ENCODE measurements around the gene KRTAP5-6. TPM values are rescaled to one million over a fixed set of nuclear protein-coding genes. Genes with fewer than 3 reads are reported as not detected.

The KRTAP5-6 gene
- total RNA-seq, 2 donors from 2014 or later = not detected

DNA sequence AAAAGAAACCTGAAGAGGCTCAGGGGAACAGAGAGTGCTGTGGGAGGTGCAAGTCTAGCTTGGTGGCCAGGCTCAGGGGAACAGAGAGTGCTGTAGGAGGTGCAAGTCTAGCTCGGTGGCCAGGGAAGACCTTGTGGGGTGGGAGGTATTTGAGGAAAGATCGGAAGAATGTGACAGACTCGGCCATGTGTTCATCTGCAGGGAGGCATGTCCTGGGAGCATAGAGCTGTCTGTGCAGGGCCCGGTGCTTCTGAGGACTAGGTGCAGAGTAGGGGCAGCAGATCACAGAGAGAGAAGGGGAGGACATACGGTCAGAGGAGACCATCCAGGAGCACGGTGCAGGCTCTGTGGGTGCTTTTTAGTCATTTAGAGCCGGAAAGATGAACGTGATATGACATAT lies 42.6 kb downstream of the KRTAP5-6 start:
- H3K27ac ChIP-seq = no peak overlapping the region
- no peaks in the 10 kb centered on the region for H3K27me3 ChIP-seq
- no peak overlapping the region for H3K4me3 ChIP-seq
- TF ChIP-seq CTCF (IDR thresholded peaks at IDR 0.05) = no peak
- no peaks in the 10 kb centered on the region for H3K36me3 ChIP-seq
- H3K4me1 ChIP-seq = peaks cover 0 to 5% of the 10 kb centered on the region in 2 donors
- no peak for DNase-seq (ENCODE audit: low spot score)
- H3K9me3 ChIP-seq = peaks cover 6 to 16% of the 10 kb centered on the region in 2 donors

- Histone ChIP-seq H3K36me3 (no peaks in the 10 kb centered on the region), H3K27ac (no peak overlapping the region), H3K4me1 (peaks cover 0 to 10% of the 10 kb centered on the region in 2 donors), H3K27me3 (no peaks in the 10 kb centered on the region), H3K9me3 (peaks cover 6 to 16% of the 10 kb centered on the region in 2 donors), H3K4me3 (no peak overlapping the region)
- DNase-seq (ENCODE audit: low spot score) = no peak
- no peak for TF ChIP-seq CTCF (IDR thresholded peaks at IDR 0.05)
These were observed 44.0 kb downstream of the KRTAP5-6 start for GRCh38 chr11:1740786-1741530.

DNA sequence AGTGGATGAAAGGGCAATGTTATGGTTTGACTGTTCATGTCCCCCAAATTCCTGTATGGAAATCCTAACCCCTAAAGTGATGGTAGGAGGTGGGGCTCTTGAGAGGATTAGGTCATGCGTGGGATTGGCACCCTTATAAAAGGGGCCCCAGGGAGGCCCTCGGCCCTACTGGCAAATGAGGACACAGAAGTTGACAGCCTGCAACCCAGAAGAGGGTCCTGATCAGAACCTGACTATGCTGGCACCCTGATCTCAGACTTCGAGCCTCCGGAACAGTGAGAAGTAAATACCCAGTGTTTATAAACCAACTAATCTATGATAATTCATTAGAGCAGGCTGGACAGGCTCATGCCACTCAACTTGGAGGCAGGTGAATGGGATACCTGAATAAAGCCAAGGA lies 44.7 kb downstream of the KRTAP5-6 start:
- no peak for TF ChIP-seq CTCF (IDR thresholded peaks at IDR 0.05)

DNA sequence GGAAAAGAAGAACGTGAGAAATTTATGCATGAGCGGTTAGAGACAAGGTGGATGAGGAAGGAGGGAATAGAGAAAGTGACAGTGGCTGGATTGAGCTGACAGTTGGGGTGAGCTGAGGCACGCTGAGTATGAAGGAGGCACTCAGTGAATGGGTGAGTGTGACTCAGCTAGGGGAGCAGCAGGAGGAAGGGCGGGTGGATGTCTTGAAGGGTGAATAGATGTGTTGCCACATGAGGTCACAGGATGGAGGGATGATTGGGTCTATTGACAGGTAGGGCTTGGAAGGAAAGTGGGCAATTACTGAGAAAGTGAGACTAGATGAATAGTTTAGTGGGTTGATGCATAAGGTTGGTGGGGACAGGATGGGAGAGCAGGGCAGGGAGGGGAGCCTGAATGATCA lies 45.4 kb downstream of the KRTAP5-6 start:
- no peak for TF ChIP-seq CTCF (IDR thresholded peaks at IDR 0.05)
- no peak for DNase-seq (ENCODE audit: low spot score)
- peaks cover 0 to 2% of the 10 kb centered on the region in 2 donors for H3K9me3 ChIP-seq
- H3K4me3 ChIP-seq = no peak overlapping the region
- H3K36me3 ChIP-seq = no peaks in the 10 kb centered on the region
- no peak overlapping the region for H3K27ac ChIP-seq
- peaks cover 0 to 11% of the 10 kb centered on the region in 2 donors for H3K4me1 ChIP-seq
- no peaks in the 10 kb centered on the region for H3K27me3 ChIP-seq

More for the DNA sequence above, 44.7 kb downstream of the KRTAP5-6 start:
- no peak overlapping the region for H3K4me3 ChIP-seq
- peaks cover 0 to 10% of the 10 kb centered on the region in 2 donors for H3K4me1 ChIP-seq
- no peaks in the 10 kb centered on the region for H3K27me3 ChIP-seq
- no peaks in the 10 kb centered on the region for H3K36me3 ChIP-seq
- H3K27ac ChIP-seq = no peak overlapping the region
- H3K9me3 ChIP-seq = peaks cover 2 to 8% of the 10 kb centered on the region in 2 donors
- no peak for DNase-seq (ENCODE audit: low spot score)

- no peak overlapping the region for H3K27ac ChIP-seq
- no peaks in the 10 kb centered on the region for H3K36me3 ChIP-seq
- H3K4me3 ChIP-seq = no peak overlapping the region
- no peak for TF ChIP-seq CTCF (IDR thresholded peaks at IDR 0.05)
- DNase-seq (ENCODE audit: low spot score) = no peak
- H3K27me3 ChIP-seq = no peaks in the 10 kb centered on the region
- H3K9me3 ChIP-seq = no peaks in the 10 kb centered on the region
- H3K4me1 ChIP-seq = peaks cover 0 to 18% of the 10 kb centered on the region in 2 donors
These were observed 46.0 kb downstream of the KRTAP5-6 start for GRCh38 chr11:1742869-1743584.

Measured in right atrium auricular region (tissue), 2 donors.